Smooth muscle cell (in vitro differentiated cells): ENCODE measurements around the gene VAV2. TPM values are rescaled to one million over a fixed set of nuclear protein-coding genes. Genes with fewer than 3 reads are reported as not detected.

Experiments used
- DNase-seq: peaks from one replicate; lab custom pipeline; 2025; ENCODE audit not compliant: unreplicated experiment; lab: John Stamatoyannopoulos, UW
- H2AFZ ChIP-seq: fragments of 200-600 bp; sonication (generic); 2 replicates; pipeline ENCODE4 v1.6.0; 2016; ENCODE audit warnings: antibody characterized with exemption, low read depth, mild to moderate bottlenecking
- H3F3A ChIP-seq: fragments of 200-600 bp; sonication (generic); 2 replicates; pipeline ENCODE4 v1.6.0; 2017; ENCODE audit warnings: antibody characterized with exemption, low read depth
- H3K27ac ChIP-seq: fragments of 200-600 bp; sonication (generic); 2 replicates; pipeline ENCODE4 v1.5.1; 2016; ENCODE audit warnings: low read depth, mild to moderate bottlenecking
- H3K27me3 ChIP-seq: fragments of 200-600 bp; sonication (generic); 2 replicates; pipeline ENCODE4 v1.6.1; 2016; ENCODE audit warnings: low read depth, mild to moderate bottlenecking
- H3K36me3 ChIP-seq: fragments of 200-600 bp; sonication (generic); 2 replicates; pipeline ENCODE4 v1.5.1; 2016; ENCODE audit warnings: low read depth
- H3K4me1 ChIP-seq: fragments of 200-600 bp; sonication (generic); 2 replicates; pipeline ENCODE4 v1.5.1; 2016; ENCODE audit warnings: low read depth
- H3K4me2 ChIP-seq: fragments of 200-600 bp; sonication (generic); 2 replicates; pipeline ENCODE4 v1.6.0; 2016; ENCODE audit warnings: mild to moderate bottlenecking
- H3K4me3 ChIP-seq: fragments of 200-600 bp; sonication (generic); 2 replicates; pipeline ENCODE4 v1.5.1; 2016; ENCODE audit warnings: mild to moderate bottlenecking
- H3K79me2 ChIP-seq: fragments of 200-600 bp; sonication (generic); 2 replicates; pipeline ENCODE4 v1.6.0; 2016; ENCODE audit warnings: low read depth, mild to moderate bottlenecking
- H3K9ac ChIP-seq: fragments of 200-600 bp; sonication (generic); 2 replicates; pipeline ENCODE4 v1.6.0; 2016; ENCODE audit warnings: low read depth
- H3K9me3 ChIP-seq: fragments of 200-600 bp; sonication (generic); replicated peaks from 2 replicates; pipeline ENCODE4 v1.5.1; 2016; ENCODE audit warnings: low read depth
- H4K20me1 ChIP-seq: fragments of 200-600 bp; sonication (generic); 2 replicates; pipeline ENCODE4 v1.6.0; 2016; ENCODE audit warnings: low read depth
- WGBS: methylation state at CpG from one replicate; pipeline ENCODE4 v1.1.7; 2016; ENCODE audit warnings: low lambda C conversion rate; 5-methylcytosine and 5-hydroxymethylcytosine counted together
- polyA plus RNA-seq: library from polyadenylated mRNA; unstranded; fragments of >200 nt; fragmentation: Nextera tagmentation; extraction: Ambion mirVana; gene quantifications from 2 replicates; pipeline ENCODE4 v1.2.1, GENCODE V29; 2016
- total RNA-seq: library from RNA; depleted of rRNA; stranded (reverse); fragments of >200 nt; gene quantifications from 2 replicates; pipeline ENCODE4 v1.2.3, GENCODE V29; 2014
- TF ChIP-seq, protein P1 (sequence below): fragments of 200-600 bp; sonication (generic); IDR thresholded peaks from 2 replicates; pipeline ENCODE4 v1.5.1; 2017; ENCODE audit warnings: borderline replicate concordance, mild to moderate bottlenecking, antibody characterized with exemption; ENCODE audit not compliant: insufficient read depth, poor library complexity, severe bottlenecking

Gene VAV2
- total and polyA plus RNA-seq, 2 experiments from 2014 or later = 26.2 to 35.3 TPM

DNA sequence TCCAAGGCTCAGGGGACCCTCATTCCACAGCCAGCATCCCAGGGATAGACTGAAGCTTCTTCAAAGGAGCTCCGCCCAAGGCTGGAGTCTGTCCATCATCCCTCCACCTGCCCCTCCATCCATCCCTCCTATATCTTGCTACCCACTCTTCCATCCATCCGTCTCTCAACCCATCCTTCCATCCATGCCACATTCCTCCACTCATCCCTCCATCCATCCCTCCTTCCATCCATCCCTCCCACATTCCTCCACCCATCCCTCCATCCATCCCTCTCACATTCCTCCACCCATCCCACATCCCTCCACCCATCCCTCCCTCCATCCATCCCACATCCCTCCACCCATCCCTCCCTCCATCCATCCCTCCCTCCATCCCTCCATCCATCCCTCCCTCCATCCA lies 5.5 kb upstream of the VAV2 start:
- TF ChIP-seq, protein P1, sequence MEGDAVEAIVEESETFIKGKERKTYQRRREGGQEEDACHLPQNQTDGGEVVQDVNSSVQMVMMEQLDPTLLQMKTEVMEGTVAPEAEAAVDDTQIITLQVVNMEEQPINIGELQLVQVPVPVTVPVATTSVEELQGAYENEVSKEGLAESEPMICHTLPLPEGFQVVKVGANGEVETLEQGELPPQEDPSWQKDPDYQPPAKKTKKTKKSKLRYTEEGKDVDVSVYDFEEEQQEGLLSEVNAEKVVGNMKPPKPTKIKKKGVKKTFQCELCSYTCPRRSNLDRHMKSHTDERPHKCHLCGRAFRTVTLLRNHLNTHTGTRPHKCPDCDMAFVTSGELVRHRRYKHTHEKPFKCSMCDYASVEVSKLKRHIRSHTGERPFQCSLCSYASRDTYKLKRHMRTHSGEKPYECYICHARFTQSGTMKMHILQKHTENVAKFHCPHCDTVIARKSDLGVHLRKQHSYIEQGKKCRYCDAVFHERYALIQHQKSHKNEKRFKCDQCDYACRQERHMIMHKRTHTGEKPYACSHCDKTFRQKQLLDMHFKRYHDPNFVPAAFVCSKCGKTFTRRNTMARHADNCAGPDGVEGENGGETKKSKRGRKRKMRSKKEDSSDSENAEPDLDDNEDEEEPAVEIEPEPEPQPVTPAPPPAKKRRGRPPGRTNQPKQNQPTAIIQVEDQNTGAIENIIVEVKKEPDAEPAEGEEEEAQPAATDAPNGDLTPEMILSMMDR = no peak
- Histone ChIP-seq H3F3A (no peaks in the 10 kb centered on the region), H3K79me2 (no peaks in the 10 kb centered on the region), H3K9ac (no peak overlapping the region), H3K4me2 (no peak overlapping the region), H3K27me3 (no peaks in the 10 kb centered on the region), H2AFZ (no peak overlapping the region), H3K27ac (no peak overlapping the region), H4K20me1 (no peaks in the 10 kb centered on the region), H3K36me3 (no peaks in the 10 kb centered on the region), H3K4me3 (no peak overlapping the region), H3K9me3 (no peaks in the 10 kb centered on the region), H3K4me1 (peaks cover 8% of the 10 kb centered on the region)
- WGBS = 100% methylated on average over 1 of the region's 2 CpGs
- DNase-seq = no peak

DNA sequence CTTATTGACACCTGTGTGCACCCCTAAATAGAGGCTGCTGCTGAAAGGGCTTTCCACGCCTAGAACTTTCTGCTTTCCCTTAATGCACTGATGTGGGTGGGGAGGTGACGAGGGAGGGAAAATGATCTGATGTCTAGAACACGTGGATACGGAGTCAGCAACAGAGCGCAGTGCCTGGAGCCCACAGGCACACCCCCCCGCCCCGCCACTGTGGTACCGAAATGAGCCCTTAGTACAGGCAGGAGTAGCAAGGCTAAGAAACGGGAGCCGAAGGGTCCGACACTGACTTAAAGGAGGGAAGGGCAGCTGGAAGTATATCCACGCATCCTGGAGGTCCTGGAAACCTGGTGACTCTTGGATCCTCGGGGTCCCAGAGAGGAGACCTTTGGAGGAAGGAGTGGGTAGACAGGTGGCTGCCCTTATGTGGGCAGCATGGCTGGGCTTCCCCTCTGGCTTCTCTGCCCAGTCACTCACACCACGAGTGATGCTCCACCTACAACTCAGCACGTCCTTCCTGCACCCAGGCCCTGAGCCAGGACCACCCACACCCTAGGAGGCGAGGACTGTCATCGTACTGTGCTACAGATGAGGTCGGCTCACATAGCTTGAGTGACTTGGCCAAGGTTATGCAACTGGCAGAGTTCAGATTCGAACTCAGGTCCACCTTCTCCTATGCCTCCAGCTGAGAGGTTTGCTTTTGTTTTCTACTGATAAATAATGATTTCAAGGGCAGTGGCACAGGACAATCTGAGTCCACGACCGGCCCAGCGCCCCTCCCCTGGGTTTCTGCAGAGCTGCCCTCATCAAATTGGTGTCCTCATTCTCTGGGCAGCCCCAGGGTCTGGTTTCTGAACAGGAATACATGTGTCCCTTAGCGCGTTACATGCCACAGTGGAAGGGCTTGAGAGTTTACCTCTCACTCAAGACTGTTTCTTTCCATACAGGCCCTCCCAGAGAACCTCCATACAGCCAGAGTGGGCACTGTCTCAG lies 4.7 kb upstream of the VAV2 start:
- WGBS = 79% methylated on average over 24 of the region's 24 CpGs

DNA sequence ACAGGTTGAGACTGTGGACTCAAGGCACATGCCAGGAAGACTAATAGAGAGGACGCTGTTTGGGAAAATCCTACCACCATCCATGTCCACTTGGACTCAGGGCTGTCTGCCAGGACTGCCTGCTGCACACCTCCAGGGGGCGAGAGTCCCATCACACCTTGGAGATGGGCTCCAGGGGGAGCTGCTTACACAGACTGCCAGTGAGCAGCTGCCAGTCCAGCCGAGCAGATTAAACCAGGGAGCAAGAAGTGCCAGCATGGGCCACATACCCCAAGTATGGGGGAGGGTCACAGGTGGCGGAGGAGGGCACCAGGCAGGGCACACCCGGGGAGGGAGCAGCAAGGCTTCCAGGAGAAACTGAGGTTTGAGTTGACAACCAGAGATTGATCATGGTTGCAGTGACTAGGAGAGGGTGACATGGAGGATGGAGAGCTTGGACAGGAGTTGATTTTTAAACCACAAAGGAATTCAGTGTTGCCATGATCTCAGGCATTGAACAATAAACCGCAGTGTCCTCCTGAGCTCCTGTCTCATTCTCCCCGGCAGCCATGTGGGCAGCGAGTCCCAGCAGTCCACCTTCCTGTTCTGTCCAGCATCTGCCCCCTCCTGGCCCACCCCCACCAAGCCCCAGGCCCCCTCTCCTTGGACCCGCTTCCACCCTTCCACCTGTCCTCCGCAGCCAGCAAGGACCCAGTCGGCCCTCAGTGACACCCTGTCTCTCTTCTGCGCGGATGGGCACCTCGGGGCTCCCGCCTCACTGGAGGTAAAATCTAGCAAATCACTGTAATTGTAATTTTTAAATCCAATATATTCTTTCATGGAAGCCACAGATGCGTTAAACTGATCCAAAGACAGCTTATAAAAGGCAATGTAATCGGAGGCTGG lies 3.1 kb upstream of the VAV2 start:
- 90% methylated on average over 16 of the region's 17 CpGs for WGBS

More for the DNA sequence above, 4.7 kb upstream of the VAV2 start:
- no peak overlapping the region for H3K4me3 ChIP-seq
- H3K27ac ChIP-seq = no peak overlapping the region
- DNase-seq = no peak
- H3K4me1 ChIP-seq = peaks cover 8% of the 10 kb centered on the region
- H3K79me2 ChIP-seq = peaks cover 3% of the 10 kb centered on the region
- H3K9me3 ChIP-seq = no peaks in the 10 kb centered on the region
- no peak overlapping the region for H3K4me2 ChIP-seq
- H4K20me1 ChIP-seq = peaks cover 3% of the 10 kb centered on the region
- no peak overlapping the region for H2AFZ ChIP-seq
- no peak overlapping the region for H3K9ac ChIP-seq
- H3K36me3 ChIP-seq = no peaks in the 10 kb centered on the region
- TF ChIP-seq, protein P1 = no peak
- H3K27me3 ChIP-seq = no peaks in the 10 kb centered on the region
- no peaks in the 10 kb centered on the region for H3F3A ChIP-seq

More for the DNA sequence above, 3.1 kb upstream of the VAV2 start:
- Histone ChIP-seq H3K9me3 (no peaks in the 10 kb centered on the region), H2AFZ (no peak overlapping the region), H3F3A (no peaks in the 10 kb centered on the region), H3K9ac (no peak overlapping the region), H3K4me3 (no peak overlapping the region), H3K4me2 (no peak overlapping the region), H3K4me1 (peaks cover 14% of the 10 kb centered on the region), H3K27ac (no peak overlapping the region), H3K27me3 (no peaks in the 10 kb centered on the region), H3K79me2 (peaks cover 14% of the 10 kb centered on the region), H4K20me1 (peaks cover 19% of the 10 kb centered on the region), H3K36me3 (no peaks in the 10 kb centered on the region)
- TF ChIP-seq, protein P1 = peak; percentile 9
- DNase-seq = no peak
